ENCODE measurements around the gene PANX2.

Gene PANX2

DNA sequence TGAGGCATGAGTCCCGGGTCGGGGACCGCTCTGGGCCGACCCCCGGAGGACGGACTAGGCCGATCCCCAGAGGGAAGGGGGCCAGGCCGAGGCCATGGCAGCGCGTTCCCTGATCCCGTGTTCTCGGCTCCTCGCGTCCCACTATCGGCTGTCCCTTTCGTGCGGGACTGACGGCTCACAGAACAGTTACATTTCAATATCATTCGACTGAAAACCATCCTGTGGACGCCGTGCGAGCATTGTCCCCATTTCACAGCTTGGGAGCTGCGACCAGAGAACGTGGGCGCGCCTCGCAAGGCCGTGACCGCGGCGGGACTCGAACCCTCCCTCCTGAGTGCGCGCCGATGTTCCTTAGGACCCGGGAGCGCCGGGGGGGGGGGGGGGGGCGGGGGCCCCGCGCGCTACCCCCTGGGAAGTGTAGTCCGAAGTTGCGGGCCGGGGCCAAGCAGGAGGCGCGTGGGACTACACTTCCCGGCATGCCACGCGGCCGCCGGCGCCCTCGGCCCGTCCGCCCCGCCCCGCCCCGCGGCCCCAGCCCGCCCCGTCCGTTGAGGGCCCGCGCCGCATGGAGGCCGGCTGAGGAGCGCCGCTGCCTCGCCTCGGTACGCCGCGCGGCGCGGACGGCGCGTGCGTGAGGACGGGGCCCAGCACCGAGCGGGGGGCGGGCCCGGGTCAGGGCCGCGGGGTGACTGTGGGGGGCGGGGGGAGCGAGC is 15.0 kb downstream of the PANX2 start, which contains the start of gene TRABD:
Gene TRABD, plus strand, starts transcription at position 539 of the 713 bp plus-strand sequence. CDS start 7,148 bp downstream, outside the sequence.
- WGBS (ENCODE audit: extremely low coverage, insufficient coverage, low lambda C conversion rate), result no CpG with 5 or more reads among the region's 90 CpGs
- peaks cover 6% of the 10 kb centered on the region for H3K79me1 ChIP-seq (ENCODE audit: low read length)
- peak within 1 kb of the TSS; percentile 64 for H3K4me3 ChIP-seq (ENCODE audit: low read length)
- H3K4me1 ChIP-seq (ENCODE audit: control insufficient read depth, low read depth, low read length), result peaks cover 2% of the 10 kb centered on the region
- no peak within 1 kb of the TSS for H2AK5ac ChIP-seq (ENCODE audit: low read length)
- H2BK15ac ChIP-seq (replicated peaks; ENCODE audit: low read depth), result no peak within 1 kb of the TSS
- H3K27ac ChIP-seq (ENCODE audit: low read depth, low read length), result no peak within 1 kb of the TSS
- H3K23ac ChIP-seq (ENCODE audit: low read length), result peak within 1 kb of the TSS; percentile 89
- peak; percentile 93 for DNase-seq
- peak within 1 kb of the TSS; percentile 85 for H3K4me2 ChIP-seq (ENCODE audit: low read length)
- no peaks in the 10 kb centered on the region for H3K36me3 ChIP-seq (ENCODE audit: control insufficient read depth, insufficient read depth, low read length)
- no peak within 1 kb of the TSS for H2BK120ac ChIP-seq (ENCODE audit: low read depth, low read length)
- H4K5ac ChIP-seq (ENCODE audit: low read length), result no peak within 1 kb of the TSS
- H3K56ac ChIP-seq (ENCODE audit: low read length), result peak within 1 kb of the TSS; percentile 91
- H3K4ac ChIP-seq (ENCODE audit: low read depth, low read length), result peak within 1 kb of the TSS; percentile 87
- H3K79me2 ChIP-seq (ENCODE audit: control insufficient read depth, insufficient read depth, low read length), result peaks cover 8% of the 10 kb centered on the region
- H4K8ac ChIP-seq (ENCODE audit: low read depth, low read length), result no peak within 1 kb of the TSS
- H2BK5ac ChIP-seq (ENCODE audit: low read length), result no peak within 1 kb of the TSS
- peak within 1 kb of the TSS; percentile 88 for H3K9ac ChIP-seq (ENCODE audit: low read length)
- H3K18ac ChIP-seq (ENCODE audit: low read length), result peak within 1 kb of the TSS; percentile 66
- H3K27me3 ChIP-seq (ENCODE audit: insufficient read depth, low read length, poor library complexity), result no peaks in the 10 kb centered on the region

DNA sequence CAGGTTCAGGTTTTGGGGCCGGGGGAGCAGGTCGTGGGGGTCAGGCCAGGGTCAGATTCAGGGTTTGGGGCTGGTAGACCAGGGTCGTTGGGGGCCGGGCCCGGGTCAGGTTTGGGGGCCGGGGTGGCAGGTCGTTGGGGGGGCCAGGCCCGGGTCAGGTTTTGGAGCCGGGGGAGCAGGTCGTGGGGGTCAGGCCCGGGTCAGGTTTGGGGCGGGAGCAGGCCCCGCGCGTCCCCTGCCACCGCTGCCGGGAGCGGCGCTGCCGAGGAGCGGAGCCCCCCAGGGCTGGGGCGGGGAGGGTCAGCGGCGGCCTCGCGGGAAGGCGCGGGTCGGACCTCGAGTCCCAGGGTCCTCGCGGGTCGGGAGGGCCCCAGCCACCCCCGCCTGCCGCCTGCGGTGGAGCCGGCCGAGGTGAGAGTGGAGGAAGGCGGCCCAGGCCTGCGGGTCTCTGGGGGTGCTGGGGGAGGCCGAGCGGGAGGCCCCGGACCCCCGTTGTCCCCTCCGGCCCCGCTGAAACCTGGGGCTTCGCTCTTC is 15.7 kb downstream of the PANX2 start:
- Histone ChIP-seq H4K8ac (ENCODE audit: low read depth, low read length) (no peak overlapping the region), H2BK15ac (replicated peaks; ENCODE audit: low read depth) (no peak overlapping the region), H3K27me3 (ENCODE audit: insufficient read depth, low read length, poor library complexity) (no peaks in the 10 kb centered on the region), H3K4me1 (ENCODE audit: control insufficient read depth, low read depth, low read length) (peaks cover 2% of the 10 kb centered on the region), H3K4me2 (ENCODE audit: low read length) (peak overlapping the region; percentile 85), H4K5ac (ENCODE audit: low read length) (no peak overlapping the region), H2BK5ac (ENCODE audit: low read length) (no peak overlapping the region), H3K4me3 (ENCODE audit: low read length) (peak overlapping the region; percentile 64), H3K4ac (ENCODE audit: low read depth, low read length) (peak overlapping the region; percentile 87), H2AK5ac (ENCODE audit: low read length) (no peak overlapping the region), H3K79me2 (ENCODE audit: control insufficient read depth, insufficient read depth, low read length) (peaks cover 10% of the 10 kb centered on the region), H3K79me1 (ENCODE audit: low read length) (peaks cover 11% of the 10 kb centered on the region), H3K27ac (ENCODE audit: low read depth, low read length) (no peak overlapping the region), H3K36me3 (ENCODE audit: control insufficient read depth, insufficient read depth, low read length) (no peaks in the 10 kb centered on the region), H2BK120ac (ENCODE audit: low read depth, low read length) (no peak overlapping the region), H3K18ac (ENCODE audit: low read length) (peak overlapping the region; percentile 66), H3K23ac (ENCODE audit: low read length) (peak overlapping the region; percentile 80), H3K9ac (ENCODE audit: low read length) (peak overlapping the region; percentile 88), H3K56ac (ENCODE audit: low read length) (peak overlapping the region; percentile 91)
- DNase-seq, result no peak
- no CpG with 5 or more reads among the region's 47 CpGs for WGBS (ENCODE audit: extremely low coverage, insufficient coverage, low lambda C conversion rate)

DNA sequence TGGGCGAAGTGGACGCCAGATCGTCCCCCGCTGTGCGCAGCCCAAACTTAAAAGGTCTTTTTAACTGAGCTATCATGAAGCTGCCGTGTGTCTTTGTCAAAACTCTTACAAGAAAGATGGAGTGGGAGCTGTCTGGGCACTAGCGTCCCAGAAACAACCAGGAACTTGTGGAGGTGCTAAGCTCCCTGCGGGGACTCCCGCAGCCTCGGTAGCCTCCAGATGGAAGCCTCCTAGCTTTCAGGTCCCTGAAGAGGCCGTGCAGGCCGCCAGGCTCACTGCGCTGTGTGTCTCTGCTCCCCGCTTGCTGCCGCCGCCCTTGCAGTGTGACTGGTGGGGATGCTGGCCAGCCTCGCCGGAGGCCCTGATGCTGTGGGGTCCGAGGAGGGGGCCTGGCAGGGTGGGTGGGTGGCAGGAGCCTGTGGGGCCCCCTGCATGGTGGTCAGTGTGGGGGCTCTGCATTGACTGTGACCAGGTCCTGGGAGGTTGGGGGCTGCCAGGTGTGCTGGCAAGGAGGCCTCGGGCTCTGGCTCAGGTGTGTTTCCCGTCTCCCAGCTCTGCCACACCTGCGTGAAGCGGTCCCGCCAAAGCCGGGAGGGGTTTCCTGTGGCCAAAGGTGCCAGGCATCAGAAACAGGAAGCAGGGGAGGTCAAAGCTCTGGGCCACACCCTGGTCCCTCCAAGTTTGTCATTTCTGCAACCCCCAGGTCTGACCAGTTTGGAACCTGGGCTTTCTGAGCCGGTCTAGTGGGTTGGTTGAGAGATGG is 16.4 kb downstream of the PANX2 start:
- H3K18ac ChIP-seq (ENCODE audit: low read length), result no peak overlapping the region
- no peak overlapping the region for H3K27ac ChIP-seq (ENCODE audit: low read depth, low read length)
- H4K5ac ChIP-seq (ENCODE audit: low read length), result no peak overlapping the region
- H3K79me2 ChIP-seq (ENCODE audit: control insufficient read depth, insufficient read depth, low read length), result peaks cover 14% of the 10 kb centered on the region
- no peak overlapping the region for H2BK120ac ChIP-seq (ENCODE audit: low read depth, low read length)
- no peak overlapping the region for H4K8ac ChIP-seq (ENCODE audit: low read depth, low read length)
- no CpG with 5 or more reads among the region's 26 CpGs for WGBS (ENCODE audit: extremely low coverage, insufficient coverage, low lambda C conversion rate)
- no peak overlapping the region for H3K4ac ChIP-seq (ENCODE audit: low read depth, low read length)
- H3K79me1 ChIP-seq (ENCODE audit: low read length), result peaks cover 14% of the 10 kb centered on the region
- H3K9ac ChIP-seq (ENCODE audit: low read length), result peak overlapping the region; percentile 88
- no peak for DNase-seq
- no peaks in the 10 kb centered on the region for H3K36me3 ChIP-seq (ENCODE audit: control insufficient read depth, insufficient read depth, low read length)
- H2AK5ac ChIP-seq (ENCODE audit: low read length), result no peak overlapping the region
- no peak overlapping the region for H2BK5ac ChIP-seq (ENCODE audit: low read length)
- H3K4me2 ChIP-seq (ENCODE audit: low read length), result peak overlapping the region; percentile 85
- H3K4me3 ChIP-seq (ENCODE audit: low read length), result peak overlapping the region; percentile 64
- H3K4me1 ChIP-seq (ENCODE audit: control insufficient read depth, low read depth, low read length), result peaks cover 2% of the 10 kb centered on the region
- peak overlapping the region; percentile 91 for H3K56ac ChIP-seq (ENCODE audit: low read length)
- H3K27me3 ChIP-seq (ENCODE audit: insufficient read depth, low read length, poor library complexity), result no peaks in the 10 kb centered on the region
- no peak overlapping the region for H2BK15ac ChIP-seq (replicated peaks; ENCODE audit: low read depth)
- peak overlapping the region; percentile 90 for H3K23ac ChIP-seq (ENCODE audit: low read length)

DNA sequence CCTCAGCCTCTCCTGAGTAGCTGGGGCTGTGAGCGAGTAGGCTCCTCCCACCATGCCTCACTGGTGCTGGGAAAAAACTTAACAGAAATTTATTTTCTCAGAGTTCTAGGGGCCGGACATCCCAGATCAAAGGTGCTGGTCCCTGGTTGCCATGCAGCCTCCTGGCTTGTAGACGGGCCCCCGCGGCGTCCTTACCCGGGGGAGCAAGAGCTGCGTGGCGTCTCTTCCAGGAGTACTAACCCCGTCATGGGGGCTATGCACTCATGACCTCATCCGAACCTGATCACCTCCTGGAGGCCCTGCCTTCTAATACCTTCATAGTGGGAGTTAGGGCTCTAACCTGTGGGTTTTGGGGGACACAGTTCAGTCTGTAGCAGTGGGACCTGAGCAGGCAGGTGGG is 17.8 kb downstream of the PANX2 start:
- H3K79me1 ChIP-seq (ENCODE audit: low read length), result peaks cover 15% of the 10 kb centered on the region
- H3K18ac ChIP-seq (ENCODE audit: low read length), result no peak overlapping the region
- no peak overlapping the region for H3K4ac ChIP-seq (ENCODE audit: low read depth, low read length)
- peaks cover 16% of the 10 kb centered on the region for H3K79me2 ChIP-seq (ENCODE audit: control insufficient read depth, insufficient read depth, low read length)
- peaks cover 2% of the 10 kb centered on the region for H3K4me1 ChIP-seq (ENCODE audit: control insufficient read depth, low read depth, low read length)
- no peak overlapping the region for H3K56ac ChIP-seq (ENCODE audit: low read length)
- H3K23ac ChIP-seq (ENCODE audit: low read length), result no peak overlapping the region
- WGBS (ENCODE audit: extremely low coverage, insufficient coverage, low lambda C conversion rate), result no CpG with 5 or more reads among the region's 11 CpGs
- peaks cover under 1% of the 10 kb centered on the region for H3K36me3 ChIP-seq (ENCODE audit: control insufficient read depth, insufficient read depth, low read length)
- H4K5ac ChIP-seq (ENCODE audit: low read length), result no peak overlapping the region
- no peak overlapping the region for H2BK5ac ChIP-seq (ENCODE audit: low read length)
- no peak for DNase-seq
- no peak overlapping the region for H4K8ac ChIP-seq (ENCODE audit: low read depth, low read length)
- H3K4me2 ChIP-seq (ENCODE audit: low read length), result no peak overlapping the region
- no peak overlapping the region for H3K4me3 ChIP-seq (ENCODE audit: low read length)
- no peak overlapping the region for H3K9ac ChIP-seq (ENCODE audit: low read length)
- H3K27me3 ChIP-seq (ENCODE audit: insufficient read depth, low read length, poor library complexity), result no peaks in the 10 kb centered on the region
- H2BK15ac ChIP-seq (replicated peaks; ENCODE audit: low read depth), result no peak overlapping the region
- no peak overlapping the region for H2BK120ac ChIP-seq (ENCODE audit: low read depth, low read length)
- H2AK5ac ChIP-seq (ENCODE audit: low read length), result no peak overlapping the region
- H3K27ac ChIP-seq (ENCODE audit: low read depth, low read length), result no peak overlapping the region

DNA sequence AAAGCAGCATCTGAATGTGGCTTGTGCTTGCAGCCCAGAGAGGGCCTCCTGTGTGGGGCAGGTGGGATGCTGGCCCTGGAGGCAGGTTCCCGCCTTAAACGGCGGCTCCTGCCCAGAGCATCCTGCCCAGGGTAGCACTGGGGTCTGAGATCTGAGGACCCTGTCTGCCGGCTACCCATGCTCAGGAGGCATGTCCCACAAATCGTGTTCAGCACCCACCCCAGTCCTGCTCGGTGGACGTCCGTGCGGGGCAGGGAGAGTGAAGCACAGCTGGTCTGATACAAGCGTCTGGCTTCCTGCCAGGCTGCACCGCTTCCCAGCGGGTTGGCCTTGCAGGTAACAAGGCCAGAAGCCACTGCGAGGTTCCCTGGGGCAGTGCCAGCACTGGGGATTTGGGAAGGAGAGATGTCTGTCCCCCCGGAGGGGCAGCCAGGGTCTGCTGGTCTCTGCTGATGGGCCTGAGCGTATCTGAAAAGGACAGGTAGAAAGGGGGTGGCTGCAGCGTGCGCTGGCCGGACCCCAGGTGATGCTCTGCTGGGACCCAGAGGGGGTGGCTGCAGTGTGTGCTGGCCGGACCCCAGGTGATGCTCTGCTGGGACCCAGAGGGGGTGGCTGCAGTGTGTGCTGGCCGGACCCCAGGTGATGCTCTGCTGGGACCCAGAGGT is 18.8 kb downstream of the PANX2 start:
- DNase-seq, result no peak
- Histone ChIP-seq H3K9ac (ENCODE audit: low read length) (no peak overlapping the region), H3K27ac (ENCODE audit: low read depth, low read length) (no peak overlapping the region), H4K5ac (ENCODE audit: low read length) (no peak overlapping the region), H3K56ac (ENCODE audit: low read length) (no peak overlapping the region), H4K8ac (ENCODE audit: low read depth, low read length) (no peak overlapping the region), H3K18ac (ENCODE audit: low read length) (no peak overlapping the region), H3K4ac (ENCODE audit: low read depth, low read length) (no peak overlapping the region), H3K4me2 (ENCODE audit: low read length) (no peak overlapping the region), H3K4me3 (ENCODE audit: low read length) (no peak overlapping the region), H3K27me3 (ENCODE audit: insufficient read depth, low read length, poor library complexity) (no peaks in the 10 kb centered on the region), H2BK5ac (ENCODE audit: low read length) (no peak overlapping the region), H3K4me1 (ENCODE audit: control insufficient read depth, low read depth, low read length) (peaks cover 2% of the 10 kb centered on the region), H3K79me2 (ENCODE audit: control insufficient read depth, insufficient read depth, low read length) (peaks cover 16% of the 10 kb centered on the region), H2BK120ac (ENCODE audit: low read depth, low read length) (no peak overlapping the region), H2AK5ac (ENCODE audit: low read length) (no peak overlapping the region), H3K23ac (ENCODE audit: low read length) (no peak overlapping the region), H3K79me1 (ENCODE audit: low read length) (peaks cover 15% of the 10 kb centered on the region), H2BK15ac (replicated peaks; ENCODE audit: low read depth) (no peak overlapping the region), H3K36me3 (ENCODE audit: control insufficient read depth, insufficient read depth, low read length) (peaks cover 6% of the 10 kb centered on the region)
- no CpG with 5 or more reads among the region's 20 CpGs for WGBS (ENCODE audit: extremely low coverage, insufficient coverage, low lambda C conversion rate)
